Measurements from ENCODE around the gene IREB2. TPM values are rescaled to one million over a fixed set of nuclear protein-coding genes. Genes with fewer than 3 reads are reported as not detected.
A peak's percentile ranks its signal among the peaks of the same experiment; 100 is the strongest.
"Not testable (repeated sequence)": the region's sequence is repeated elsewhere in the genome, so short reads cannot be mapped to it uniquely, and the experiment has no call there.

IREB2 gene
- total RNA-seq, 4 donors from 2014 or later: 25.6 to 87.5 (median 48.6) TPM

DNA sequence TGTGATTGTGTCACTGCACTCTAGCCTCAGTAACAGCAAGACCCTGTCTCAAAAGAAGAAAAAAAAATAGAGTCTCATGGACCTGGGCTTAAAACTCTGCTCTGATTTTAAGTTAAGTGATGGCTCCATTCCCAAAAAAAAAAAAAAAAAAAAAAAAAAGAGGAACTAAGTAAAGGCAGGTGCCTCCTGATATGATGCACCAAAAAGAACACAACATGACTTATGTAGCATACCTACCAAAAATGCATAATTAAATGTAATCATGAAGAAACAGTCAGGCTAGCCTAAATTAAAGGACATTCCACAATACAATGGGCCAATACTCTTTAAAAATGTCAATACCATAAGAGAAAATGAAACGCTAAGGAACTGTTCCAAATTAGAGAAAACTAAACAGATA is 5.4 kb upstream of the IREB2 start:
- peaks cover 9% of the 10 kb centered on the region for H3K4me1 ChIP-seq
- H3K9me3 ChIP-seq: no peaks in the 10 kb centered on the region
- H3K27ac ChIP-seq: no peak overlapping the region
- no peak overlapping the region for H3K4me3 ChIP-seq
- DNase-seq (ENCODE audit: low spot score in 2 of 2): no peak
- TF ChIP-seq POLR2AphosphoS5 (IDR thresholded peaks at IDR 0.05) (no peak), EP300 (IDR thresholded peaks at IDR 0.05) (no peak), POLR2A (IDR thresholded peaks at IDR 0.05) (no peak), CTCF (IDR thresholded peaks at IDR 0.05) (no peak)
- peaks cover 9% of the 10 kb centered on the region for H3K27me3 ChIP-seq
- 97% methylated on average over 1 of the region's 1 CpG for WGBS
- no peaks in the 10 kb centered on the region for H3K36me3 ChIP-seq

- Histone ChIP-seq H3K9me3 (no peaks in the 10 kb centered on the region), H3K4me3 (no peak overlapping the region), H3K4me1 (peaks cover 14% of the 10 kb centered on the region), H3K27me3 (peaks cover 9% of the 10 kb centered on the region), H3K27ac (no peak overlapping the region), H3K36me3 (no peaks in the 10 kb centered on the region)
- TF ChIP-seq POLR2AphosphoS5 (IDR thresholded peaks at IDR 0.05): no peak
- TF ChIP-seq CTCF (IDR thresholded peaks at IDR 0.05): no peak
- TF ChIP-seq POLR2A (IDR thresholded peaks at IDR 0.05): no peak
- no peak for TF ChIP-seq EP300 (IDR thresholded peaks at IDR 0.05)
- no peak for DNase-seq (ENCODE audit: low spot score in 2 of 2)
- 63% methylated on average over 8 of the region's 8 CpGs for WGBS
These were observed 3.9 kb upstream of the IREB2 start for GRCh38 chr15:78434134-78434533.

DNA sequence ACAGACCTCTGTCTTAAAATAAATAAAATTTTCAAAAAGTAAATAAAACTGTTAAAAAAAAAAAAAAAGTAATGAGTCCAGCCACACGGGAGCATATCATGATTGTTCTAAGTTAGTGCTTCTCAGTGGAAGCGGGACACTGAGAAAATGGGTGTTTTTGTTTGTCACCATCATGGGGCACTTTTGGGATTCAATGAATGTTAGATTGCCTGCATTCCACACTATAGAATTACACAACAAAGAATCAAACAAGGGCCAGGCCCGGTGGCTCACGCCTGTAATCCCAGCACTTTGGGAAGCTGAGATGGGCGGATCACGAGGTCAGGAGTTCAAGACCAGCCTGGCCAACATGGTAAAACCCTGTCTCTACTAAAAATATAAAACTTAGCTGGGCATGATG is 3.3 kb upstream of the IREB2 start:
- DNase-seq (ENCODE audit: low spot score in 2 of 2); H3K27ac ChIP-seq; H3K9me3 ChIP-seq; H3K4me3 ChIP-seq; H3K36me3 ChIP-seq; H3K27me3 ChIP-seq: not testable (repeated sequence)
- H3K4me1 ChIP-seq: peaks cover 19% of the 10 kb centered on the region
- WGBS: 76% methylated on average over 6 of the region's 6 CpGs

DNA sequence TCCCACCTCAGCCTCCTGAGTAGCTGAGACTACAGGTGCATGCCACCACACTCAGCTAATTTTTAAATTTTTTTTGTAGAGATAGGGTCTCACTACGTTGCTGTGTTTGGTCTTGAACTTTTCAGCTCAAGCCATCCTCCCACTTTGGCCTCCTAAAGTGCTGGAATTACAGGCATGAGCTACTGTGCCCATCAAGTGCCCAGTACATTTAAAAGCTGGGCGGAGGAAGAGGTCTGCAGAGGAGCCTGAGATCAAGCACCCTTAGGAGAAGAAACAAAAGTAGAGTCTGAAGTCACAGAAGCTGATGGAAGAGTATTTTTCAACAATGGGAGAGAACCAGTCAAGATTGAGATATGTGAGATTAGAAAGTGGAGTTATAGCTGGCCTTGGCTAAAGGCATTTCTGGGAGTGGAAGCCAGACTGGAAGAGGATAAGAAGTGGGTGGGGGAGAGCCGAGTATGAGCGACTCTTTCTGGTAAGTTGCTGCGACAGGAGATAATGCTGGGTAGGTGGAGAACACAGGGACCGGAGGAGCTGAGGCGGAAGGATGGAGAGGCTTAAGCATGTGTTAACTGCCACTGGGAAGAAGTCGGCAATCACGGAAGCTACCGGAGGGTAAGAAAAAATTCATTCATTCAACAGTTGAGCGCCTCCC is 782 bp upstream of the IREB2 start:
- Histone ChIP-seq H3K4me3 (peak overlapping the region; percentile 70), H3K9me3 (no peaks in the 10 kb centered on the region), H3K4me1 (peaks cover 45% of the 10 kb centered on the region), H3K36me3 (peaks cover 3% of the 10 kb centered on the region), H3K27me3 (peaks cover 2% of the 10 kb centered on the region), H3K27ac (peak overlapping the region; percentile 92)
- no peak for TF ChIP-seq POLR2A (IDR thresholded peaks at IDR 0.05)
- no peak for TF ChIP-seq EP300 (IDR thresholded peaks at IDR 0.05)
- TF ChIP-seq POLR2AphosphoS5 (IDR thresholded peaks at IDR 0.05): no peak
- no peak for TF ChIP-seq CTCF (IDR thresholded peaks at IDR 0.05)
- WGBS: 13% methylated on average over 11 of the region's 11 CpGs
- no peak for DNase-seq (ENCODE audit: low spot score in 2 of 2)

DNA sequence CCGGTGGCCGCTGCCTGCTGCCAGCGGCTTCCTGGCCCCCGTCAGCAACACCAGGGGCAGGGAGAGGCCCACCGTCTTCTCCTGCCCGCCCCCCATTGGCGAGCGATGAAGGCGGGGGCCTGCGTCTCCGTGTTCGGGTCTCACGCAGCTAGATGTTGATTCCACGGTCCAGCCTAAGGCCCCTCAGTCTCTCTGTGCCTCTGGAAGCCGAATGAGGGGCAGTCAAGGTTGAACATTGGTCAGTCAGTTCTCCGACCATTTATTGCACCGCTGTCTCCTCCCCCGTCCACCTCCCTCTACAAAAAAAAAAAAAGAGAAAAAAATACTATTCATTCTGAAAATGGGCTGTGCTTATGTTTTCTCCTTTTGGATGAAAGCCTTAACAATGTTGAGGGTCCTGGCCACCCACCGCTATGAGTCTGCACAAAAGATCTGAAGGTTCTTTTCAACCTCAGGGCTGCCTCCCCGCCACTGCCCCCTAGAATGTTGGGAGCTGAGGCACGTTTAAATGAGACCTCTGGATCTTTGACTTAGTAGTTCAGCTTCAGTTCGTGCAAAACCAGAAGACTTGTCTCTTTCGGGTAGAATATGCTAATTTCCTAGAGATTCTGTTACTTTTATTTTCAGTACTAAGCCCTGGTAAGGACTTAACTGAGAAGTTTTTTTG is 736 bp downstream of the IREB2 start:
- H3K4me3 ChIP-seq: peak overlapping the region; percentile 70
- peaks cover 49% of the 10 kb centered on the region for H3K4me1 ChIP-seq
- H3K36me3 ChIP-seq: peaks cover 14% of the 10 kb centered on the region
- H3K9me3 ChIP-seq: no peaks in the 10 kb centered on the region
- H3K27me3 ChIP-seq: no peaks in the 10 kb centered on the region
- WGBS: under 1% methylated on average over 13 of the region's 23 CpGs
- peak overlapping the region; percentile 92 for H3K27ac ChIP-seq
- no peak for DNase-seq (ENCODE audit: low spot score in 2 of 2)
- TF ChIP-seq CTCF (IDR thresholded peaks at IDR 0.05) (no peak), POLR2AphosphoS5 (IDR thresholded peaks at IDR 0.05) (no peak), POLR2A (IDR thresholded peaks at IDR 0.05) (no peak), EP300 (IDR thresholded peaks at IDR 0.05) (no peak)

Measured in suprapubic skin (tissue), 4 donors.